ENCODE measurements around the gene CLUH. TPM values are rescaled to one million over a fixed set of nuclear protein-coding genes. Genes with fewer than 3 reads are reported as not detected.

The CLUH gene
- total RNA-seq, 1 experiment from 2014 or later = 48.6 TPM

- no peak for DNase-seq (ENCODE audit: extremely low read depth, low read depth)
These were observed 8.3 kb upstream of the CLUH start for GRCh38 chr17:2719861-2720260.

- no peak for DNase-seq (ENCODE audit: extremely low read depth, low read depth)
These were observed 6.8 kb upstream of the CLUH start for GRCh38 chr17:2718150-2718938.

GRCh38 chr17:2716649-2717048 lies 5.1 kb upstream of the CLUH start:
- DNase-seq (ENCODE audit: extremely low read depth, low read depth) = no peak

- DNase-seq (ENCODE audit: extremely low read depth, low read depth) = no peak
These were observed 2.3 kb upstream of the CLUH start for GRCh38 chr17:2713881-2714280.

- DNase-seq (ENCODE audit: extremely low read depth, low read depth) = no peak
These were observed 908 bp upstream of the CLUH start for GRCh38 chr17:2712300-2713043.

- no peak for DNase-seq (ENCODE audit: extremely low read depth, low read depth)
These were observed 559 bp downstream of the CLUH start for GRCh38 chr17:2710803-2711607.

GRCh38 chr17:2710071-2710802 lies 1.3 kb downstream of the CLUH start:
- DNase-seq (ENCODE audit: extremely low read depth, low read depth) = no peak

- DNase-seq (ENCODE audit: extremely low read depth, low read depth) = peak; percentile 27
These were observed 2.3 kb downstream of the CLUH start for GRCh38 chr17:2709183-2709661.

- DNase-seq (ENCODE audit: extremely low read depth, low read depth) = no peak
These were observed 2.9 kb downstream of the CLUH start for GRCh38 chr17:2708585-2709182.

GRCh38 chr17:2707721-2708584 lies 3.6 kb downstream of the CLUH start:
- no peak for DNase-seq (ENCODE audit: extremely low read depth, low read depth)

GRCh38 chr17:2706911-2707510 lies 4.6 kb downstream of the CLUH start:
- DNase-seq (ENCODE audit: extremely low read depth, low read depth) = no peak

- DNase-seq (ENCODE audit: extremely low read depth, low read depth) = no peak
These were observed 5.4 kb downstream of the CLUH start for GRCh38 chr17:2705888-2706795.

- DNase-seq (ENCODE audit: extremely low read depth, low read depth) = no peak
These were observed 6.3 kb downstream of the CLUH start for GRCh38 chr17:2705263-2705662.

- DNase-seq (ENCODE audit: extremely low read depth, low read depth) = no peak
These were observed 6.7 kb downstream of the CLUH start for GRCh38 chr17:2704890-2705248.

- DNase-seq (ENCODE audit: extremely low read depth, low read depth) = no peak
These were observed 7.3 kb downstream of the CLUH start for GRCh38 chr17:2704031-2704889.

GRCh38 chr17:2703606-2704005 lies 8.0 kb downstream of the CLUH start:
- no peak for DNase-seq (ENCODE audit: extremely low read depth, low read depth)

- no peak for DNase-seq (ENCODE audit: extremely low read depth, low read depth)
These were observed 8.4 kb downstream of the CLUH start for GRCh38 chr17:2703181-2703580.

Measured in NCI-H460 (cell line).